HEK293 (cell line): ENCODE results near the gene WWOX.

ENCODE experiments used
- CTCF ChIA-PET: fragments of 350-600 bp; formaldehyde crosslinking; extraction: SDS; loops from one replicate; lab custom pipeline; 2021; ENCODE audit warnings: antibody characterized with exemption; lab: Yijun Ruan, JAX
- POLR2A ChIA-PET: fragments of 300-600 bp; formaldehyde crosslinking; extraction: SDS; loops from one replicate; lab custom pipeline; 2020; ENCODE audit warnings: antibody characterized with exemption, inconsistent platforms; lab: Yijun Ruan, JAX
- H3K27ac ChIP-seq: fragments of 200-500 bp; sonication (Bioruptor generic); 2 replicates; pipeline ENCODE4 v1.5.1; 2014; ENCODE audit warnings: low read depth, low read length, control low read depth, inconsistent platforms; ENCODE audit errors: extremely low read depth
- H3K36me3 ChIP-seq, 2 experiments: fragments of 200-500 bp in 1 of 2; sonication (Bioruptor generic) in 1 of 2; 1 replicate in 1 of 2; 2 replicates in 1 of 2; pipeline ENCODE4 v1.5.1; 2014 to 2017; ENCODE audit warnings: inconsistent platforms in 2 of 2, low read length in 2 of 2; ENCODE audit not compliant: control insufficient read depth in 2 of 2, insufficient read depth in 1 of 2
- H3K4me1 ChIP-seq: fragments of 200-500 bp; sonication (Bioruptor generic); 2 replicates; pipeline ENCODE4 v1.5.1; 2014; ENCODE audit warnings: mild to moderate bottlenecking, low read length, inconsistent platforms; ENCODE audit not compliant: control insufficient read depth, insufficient read depth
- H3K4me3 ChIP-seq: 2 replicates; pipeline ENCODE4 v1.5.1; 2011; ENCODE audit warnings: low read depth, mild to moderate bottlenecking, control low read depth, low read length, moderate library complexity
- H3K9me3 ChIP-seq: fragments of 200-500 bp; sonication (Bioruptor generic); 2 replicates; pipeline ENCODE4 v1.5.1; 2014; ENCODE audit warnings: low read depth, low read length, inconsistent platforms; ENCODE audit not compliant: control insufficient read depth, insufficient read depth
- ZBTB48 ChIP-seq: fragments of 450-650 bp; formaldehyde crosslinking; IDR thresholded peaks from 2 replicates; pipeline ENCODE4 v1.5.1; 2016; ENCODE audit warnings: missing biosample characterization, missing genetic modification characterization
- ZFHX2 ChIP-seq: fragments of 450-650 bp; formaldehyde crosslinking; conservative IDR thresholded peaks from 2 replicates; pipeline ENCODE4 v1.5.1; 2016; ENCODE audit warnings: missing biosample characterization, missing genetic modification characterization
- ZNF146 ChIP-seq: fragments of 450-650 bp; formaldehyde crosslinking; IDR thresholded peaks from 2 replicates; pipeline ENCODE4 v1.5.1; 2016; ENCODE audit warnings: missing biosample characterization, missing genetic modification characterization
- ZNF16 ChIP-seq: fragments of 450-650 bp; formaldehyde crosslinking; IDR thresholded peaks from 2 replicates; pipeline ENCODE4 v1.5.1; 2016; ENCODE audit warnings: low read depth, missing biosample characterization, missing genetic modification characterization
- ZNF202 ChIP-seq: fragments of 450-650 bp; formaldehyde crosslinking; IDR thresholded peaks from 2 replicates; pipeline ENCODE4 v1.5.1; 2016; ENCODE audit warnings: missing biosample characterization, missing genetic modification characterization, borderline replicate concordance
- ZNF37A ChIP-seq: fragments of 450-650 bp; IDR thresholded peaks from 2 replicates; pipeline ENCODE4 v1.5.1; 2018; ENCODE audit warnings: missing biosample characterization, missing genetic modification characterization
- ZNF48 ChIP-seq: fragments of 450-650 bp; formaldehyde crosslinking; IDR thresholded peaks from 2 replicates; pipeline ENCODE4 v1.5.1; 2016; ENCODE audit warnings: missing biosample characterization, missing genetic modification characterization
- ZNF561 ChIP-seq: fragments of 450-650 bp; IDR thresholded peaks from 2 replicates; pipeline ENCODE4 v1.5.1; 2018; ENCODE audit warnings: missing biosample characterization, missing genetic modification characterization, borderline replicate concordance
- ZNF837 ChIP-seq: fragments of 450-650 bp; formaldehyde crosslinking; IDR thresholded peaks from 2 replicates; pipeline ENCODE4 v1.5.1; 2016; ENCODE audit warnings: missing biosample characterization, missing genetic modification characterization
- TF ChIP-seq, protein P1 (sequence below): fragments of 450-650 bp; formaldehyde crosslinking; IDR thresholded peaks from 2 replicates; pipeline ENCODE4 v1.5.1; 2017; ENCODE audit warnings: missing biosample characterization, missing genetic modification characterization
- TF ChIP-seq, protein P2 (sequence below): fragments of 450-650 bp; IDR thresholded peaks from 2 replicates; pipeline ENCODE4 v1.5.1; 2018; ENCODE audit warnings: missing biosample characterization, missing genetic modification characterization
- TF ChIP-seq, protein P3 (sequence below): fragments of 450-650 bp; formaldehyde crosslinking; IDR thresholded peaks from 2 replicates; pipeline ENCODE4 v1.5.1; 2017; ENCODE audit warnings: missing biosample characterization, missing genetic modification characterization
- TF ChIP-seq, protein P4 (sequence below): fragments of 450-650 bp; formaldehyde crosslinking; IDR thresholded peaks from 2 replicates; pipeline ENCODE4 v1.5.0; 2017; ENCODE audit warnings: missing biosample characterization, missing genetic modification characterization, borderline replicate concordance
- TF ChIP-seq, protein P5 (sequence below): fragments of 450-650 bp; formaldehyde crosslinking; optimal IDR thresholded peaks from 2 replicates; pipeline ENCODE3; 2016; ENCODE audit warnings: missing biosample characterization, mild to moderate bottlenecking, missing genetic modification characterization
- TF ChIP-seq, protein P6 (sequence below): fragments of 450-650 bp; formaldehyde crosslinking; IDR thresholded peaks from 2 replicates; pipeline ENCODE4 v1.5.1; 2016; ENCODE audit warnings: missing biosample characterization, missing genetic modification characterization

The WWOX gene

DNA sequence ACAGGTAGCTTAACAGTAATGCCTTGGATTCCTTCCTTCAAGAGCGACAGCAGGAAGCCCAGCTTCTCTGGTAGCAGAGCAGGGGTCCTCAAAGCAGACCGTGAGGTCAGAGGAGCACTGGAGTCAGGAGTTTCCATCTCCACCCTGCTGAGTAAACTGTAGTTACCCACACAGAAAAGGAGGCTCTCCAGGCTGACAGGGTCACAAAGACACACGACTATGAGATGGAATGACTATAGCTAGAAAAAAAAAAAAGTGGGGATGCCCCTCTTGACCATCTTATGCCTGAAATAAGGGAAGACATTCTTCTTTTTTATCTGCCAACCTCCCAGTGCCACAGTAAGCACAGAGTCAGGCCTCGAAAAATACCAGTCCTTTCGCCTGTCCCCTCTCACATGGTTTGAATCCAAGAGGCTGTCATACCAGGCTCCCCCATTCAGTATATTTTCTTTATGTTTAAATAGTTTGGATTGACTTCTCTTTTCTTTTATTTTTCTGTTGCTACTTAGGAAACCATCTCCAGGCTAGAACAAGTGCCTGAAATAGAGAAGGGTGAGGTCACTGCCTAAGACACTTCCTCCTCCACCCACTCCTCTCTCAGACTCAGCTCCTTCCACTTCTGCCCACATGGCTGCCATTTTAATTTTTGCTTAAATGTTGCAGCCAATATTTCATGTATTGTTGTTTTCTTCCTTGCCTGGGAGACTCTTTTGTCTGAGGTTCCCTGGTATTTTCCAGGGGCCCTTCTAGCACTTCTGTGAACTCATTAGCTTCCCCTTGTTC lies 793.7 kb downstream of the WWOX start:
- POLR2A ChIA-PET: no interaction called here

DNA sequence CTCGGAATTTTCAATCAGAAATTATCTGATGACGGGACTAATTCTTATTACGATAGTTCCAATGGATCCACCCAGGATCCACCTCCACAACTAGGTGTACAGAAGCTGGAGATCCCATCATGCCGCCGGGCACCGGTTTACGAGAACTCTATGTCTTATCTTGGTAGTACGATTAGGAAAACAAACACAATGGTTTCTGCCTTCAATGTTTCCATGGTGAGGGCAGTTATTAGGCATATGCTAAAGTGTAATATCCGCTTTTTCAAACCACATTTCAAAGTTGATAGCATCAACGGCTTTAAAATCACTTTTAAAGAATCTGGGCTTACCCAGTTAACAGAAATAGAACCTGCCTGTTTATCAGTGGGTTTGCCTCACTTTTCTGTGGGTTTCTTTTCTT lies 795.4 kb downstream of the WWOX start:
- no peak overlapping the region for H3K4me3 ChIP-seq
- H3K27ac ChIP-seq: no peak overlapping the region
- H3K4me1 ChIP-seq: peaks cover 2% of the 10 kb centered on the region; the same call in 1 of the 2 replicates
- no peaks in the 10 kb centered on the region for H3K36me3 ChIP-seq
- ChIA-PET CTCF (no interaction called here), POLR2A (no interaction called here)
- TF ChIP-seq, protein P1, sequence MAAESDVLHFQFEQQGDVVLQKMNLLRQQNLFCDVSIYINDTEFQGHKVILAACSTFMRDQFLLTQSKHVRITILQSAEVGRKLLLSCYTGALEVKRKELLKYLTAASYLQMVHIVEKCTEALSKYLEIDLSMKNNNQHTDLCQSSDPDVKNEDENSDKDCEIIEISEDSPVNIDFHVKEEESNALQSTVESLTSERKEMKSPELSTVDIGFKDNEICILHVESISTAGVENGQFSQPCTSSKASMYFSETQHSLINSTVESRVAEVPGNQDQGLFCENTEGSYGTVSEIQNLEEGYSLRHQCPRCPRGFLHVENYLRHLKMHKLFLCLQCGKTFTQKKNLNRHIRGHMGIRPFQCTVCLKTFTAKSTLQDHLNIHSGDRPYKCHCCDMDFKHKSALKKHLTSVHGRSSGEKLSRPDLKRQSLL (tag by site-specific recombination): no peak
- TF ChIP-seq ZBTB48 (tag by site-specific recombination) (no peak), ZNF837 (tag by site-specific recombination) (no peak), ZNF48 (tag by site-specific recombination) (no peak), ZNF561 (tag by site-specific recombination) (no peak), ZNF146 (tag by site-specific recombination) (no peak), ZNF37A (tag by site-specific recombination) (no peak), ZNF16 (tag by site-specific recombination) (no peak)
- TF ChIP-seq, protein P2, sequence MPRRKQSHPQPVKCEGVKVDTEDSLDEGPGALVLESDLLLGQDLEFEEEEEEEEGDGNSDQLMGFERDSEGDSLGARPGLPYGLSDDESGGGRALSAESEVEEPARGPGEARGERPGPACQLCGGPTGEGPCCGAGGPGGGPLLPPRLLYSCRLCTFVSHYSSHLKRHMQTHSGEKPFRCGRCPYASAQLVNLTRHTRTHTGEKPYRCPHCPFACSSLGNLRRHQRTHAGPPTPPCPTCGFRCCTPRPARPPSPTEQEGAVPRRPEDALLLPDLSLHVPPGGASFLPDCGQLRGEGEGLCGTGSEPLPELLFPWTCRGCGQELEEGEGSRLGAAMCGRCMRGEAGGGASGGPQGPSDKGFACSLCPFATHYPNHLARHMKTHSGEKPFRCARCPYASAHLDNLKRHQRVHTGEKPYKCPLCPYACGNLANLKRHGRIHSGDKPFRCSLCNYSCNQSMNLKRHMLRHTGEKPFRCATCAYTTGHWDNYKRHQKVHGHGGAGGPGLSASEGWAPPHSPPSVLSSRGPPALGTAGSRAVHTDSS: no peak
- TF ChIP-seq, protein P3, sequence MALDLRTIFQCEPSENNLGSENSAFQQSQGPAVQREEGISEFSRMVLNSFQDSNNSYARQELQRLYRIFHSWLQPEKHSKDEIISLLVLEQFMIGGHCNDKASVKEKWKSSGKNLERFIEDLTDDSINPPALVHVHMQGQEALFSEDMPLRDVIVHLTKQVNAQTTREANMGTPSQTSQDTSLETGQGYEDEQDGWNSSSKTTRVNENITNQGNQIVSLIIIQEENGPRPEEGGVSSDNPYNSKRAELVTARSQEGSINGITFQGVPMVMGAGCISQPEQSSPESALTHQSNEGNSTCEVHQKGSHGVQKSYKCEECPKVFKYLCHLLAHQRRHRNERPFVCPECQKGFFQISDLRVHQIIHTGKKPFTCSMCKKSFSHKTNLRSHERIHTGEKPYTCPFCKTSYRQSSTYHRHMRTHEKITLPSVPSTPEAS: no peak
- TF ChIP-seq, all 188 proteins: peak for 0
- H3K9me3 ChIP-seq: no peaks in the 10 kb centered on the region

More for the DNA sequence above, 793.7 kb downstream of the WWOX start:
- H3K9me3 ChIP-seq: no peaks in the 10 kb centered on the region
- H3K4me3 ChIP-seq: no peak overlapping the region
- peaks cover 2% of the 10 kb centered on the region; the same call in 1 of the 2 replicates for H3K4me1 ChIP-seq
- TF ChIP-seq ZNF48 (tag by site-specific recombination) (no peak), ZNF202 (tag by site-specific recombination) (no peak), ZFHX2 (peak; percentile 57)
- TF ChIP-seq, protein P4, sequence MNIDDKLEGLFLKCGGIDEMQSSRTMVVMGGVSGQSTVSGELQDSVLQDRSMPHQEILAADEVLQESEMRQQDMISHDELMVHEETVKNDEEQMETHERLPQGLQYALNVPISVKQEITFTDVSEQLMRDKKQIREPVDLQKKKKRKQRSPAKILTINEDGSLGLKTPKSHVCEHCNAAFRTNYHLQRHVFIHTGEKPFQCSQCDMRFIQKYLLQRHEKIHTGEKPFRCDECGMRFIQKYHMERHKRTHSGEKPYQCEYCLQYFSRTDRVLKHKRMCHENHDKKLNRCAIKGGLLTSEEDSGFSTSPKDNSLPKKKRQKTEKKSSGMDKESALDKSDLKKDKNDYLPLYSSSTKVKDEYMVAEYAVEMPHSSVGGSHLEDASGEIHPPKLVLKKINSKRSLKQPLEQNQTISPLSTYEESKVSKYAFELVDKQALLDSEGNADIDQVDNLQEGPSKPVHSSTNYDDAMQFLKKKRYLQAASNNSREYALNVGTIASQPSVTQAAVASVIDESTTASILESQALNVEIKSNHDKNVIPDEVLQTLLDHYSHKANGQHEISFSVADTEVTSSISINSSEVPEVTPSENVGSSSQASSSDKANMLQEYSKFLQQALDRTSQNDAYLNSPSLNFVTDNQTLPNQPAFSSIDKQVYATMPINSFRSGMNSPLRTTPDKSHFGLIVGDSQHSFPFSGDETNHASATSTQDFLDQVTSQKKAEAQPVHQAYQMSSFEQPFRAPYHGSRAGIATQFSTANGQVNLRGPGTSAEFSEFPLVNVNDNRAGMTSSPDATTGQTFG (tag by site-specific recombination): no peak
- TF ChIP-seq, protein P5, sequence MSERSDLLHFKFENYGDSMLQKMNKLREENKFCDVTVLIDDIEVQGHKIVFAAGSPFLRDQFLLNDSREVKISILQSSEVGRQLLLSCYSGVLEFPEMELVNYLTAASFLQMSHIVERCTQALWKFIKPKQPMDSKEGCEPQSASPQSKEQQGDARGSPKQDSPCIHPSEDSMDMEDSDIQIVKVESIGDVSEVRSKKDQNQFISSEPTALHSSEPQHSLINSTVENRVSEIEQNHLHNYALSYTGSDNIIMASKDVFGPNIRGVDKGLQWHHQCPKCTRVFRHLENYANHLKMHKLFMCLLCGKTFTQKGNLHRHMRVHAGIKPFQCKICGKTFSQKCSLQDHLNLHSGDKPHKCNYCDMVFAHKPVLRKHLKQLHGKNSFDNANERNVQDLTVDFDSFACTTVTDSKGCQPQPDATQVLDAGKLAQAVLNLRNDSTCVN (tag by site-specific recombination): no peak
- TF ChIP-seq, protein P6, sequence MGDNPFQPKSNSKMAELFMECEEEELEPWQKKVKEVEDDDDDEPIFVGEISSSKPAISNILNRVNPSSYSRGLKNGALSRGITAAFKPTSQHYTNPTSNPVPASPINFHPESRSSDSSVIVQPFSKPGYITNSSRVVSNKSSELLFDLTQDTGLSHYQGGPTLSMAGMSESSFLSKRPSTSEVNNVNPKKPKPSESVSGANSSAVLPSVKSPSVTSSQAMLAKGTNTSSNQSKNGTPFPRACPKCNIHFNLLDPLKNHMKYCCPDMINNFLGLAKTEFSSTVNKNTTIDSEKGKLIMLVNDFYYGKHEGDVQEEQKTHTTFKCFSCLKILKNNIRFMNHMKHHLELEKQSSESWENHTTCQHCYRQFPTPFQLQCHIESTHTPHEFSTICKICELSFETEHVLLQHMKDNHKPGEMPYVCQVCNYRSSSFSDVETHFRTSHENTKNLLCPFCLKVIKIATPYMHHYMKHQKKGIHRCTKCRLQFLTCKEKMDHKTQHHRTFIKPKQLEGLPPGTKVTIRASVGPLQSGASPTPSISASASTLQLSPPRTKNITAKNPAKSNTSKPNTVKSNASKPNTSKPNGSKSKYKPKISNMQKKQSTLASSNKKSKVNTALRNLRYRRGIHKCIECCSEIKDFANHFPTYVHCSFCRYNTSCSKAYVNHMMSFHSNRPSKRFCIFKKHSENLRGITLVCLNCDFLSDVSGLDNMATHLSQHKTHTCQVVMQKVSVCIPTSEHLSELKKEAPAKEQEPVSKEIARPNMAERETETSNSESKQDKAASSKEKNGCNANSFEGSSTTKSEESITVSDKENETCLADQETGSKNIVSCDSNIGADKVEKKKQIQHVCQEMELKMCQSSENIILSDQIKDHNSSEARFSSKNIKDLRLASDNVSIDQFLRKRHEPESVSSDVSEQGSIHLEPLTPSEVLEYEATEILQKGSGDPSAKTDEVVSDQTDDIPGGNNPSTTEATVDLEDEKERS (tag by site-specific recombination): no peak
- CTCF ChIA-PET: no interaction called here
- H3K36me3 ChIP-seq: no peaks in the 10 kb centered on the region
- no peak overlapping the region for H3K27ac ChIP-seq
